Gastrocnemius medialis (tissue), 4 donors: Measurements from ENCODE around the gene DMBT1. TPM values are rescaled to one million over a fixed set of nuclear protein-coding genes. Genes with fewer than 3 reads are reported as not detected.

Source experiments
- ATAC-seq, 2 donors: fragments of 150-250 bp; one replicate each; pipeline ENCODE4 v1.9.1; 2016
- DNase-seq, 2 donors: peaks; one replicate each; pipeline ENCODE4 v3.0.0-alpha.2; 2019
- H3K27ac ChIP-seq, 4 donors: fragments of 200-600 bp; sonication (generic); 1 replicate in 1 of 4; 2 replicates in 3 of 4; pipeline ENCODE4 v1.5.1; 2016 to 2018; ENCODE audit warnings: mild to moderate bottlenecking in 2 of 4, moderate library complexity in 1 of 4
- H3K27me3 ChIP-seq, 3 donors: fragments of 200-600 bp; sonication (generic) in 2 of 3; 1 replicate in 1 of 3; 2 replicates in 2 of 3; pipeline versions ENCODE4 v1.5.1 to v1.6.0; 2016 to 2019; ENCODE audit warnings: mild to moderate bottlenecking in 1 of 3, moderate library complexity in 1 of 3
- H3K36me3 ChIP-seq, 2 donors: fragments of 200-600 bp; sonication (generic) in 1 of 2; one replicate each; pipeline ENCODE4 v1.5.1; 2017 to 2018
- H3K4me1 ChIP-seq, 2 donors: fragments of 200-600 bp; sonication (generic) in 1 of 2; one replicate each; pipeline ENCODE4 v1.5.1; 2016 to 2017; ENCODE audit warnings: mild to moderate bottlenecking in 2 of 2
- H3K4me3 ChIP-seq, 4 donors: fragments of 200-600 bp; sonication (generic) in 3 of 4; 1 replicate in 1 of 4; 2 replicates in 3 of 4; pipeline ENCODE4 v1.5.1; 2016 to 2019; ENCODE audit warnings: mild to moderate bottlenecking in 2 of 4
- H3K9me3 ChIP-seq, 3 donors: fragments of 200-600 bp; sonication (generic) in 2 of 3; 1 replicate in 1 of 3; 2 replicates in 2 of 3; pipeline ENCODE4 v1.5.1; 2016 to 2019
- POLR2A ChIP-seq, 2 donors: fragments of 450-650 bp; IDR thresholded peaks; one replicate each; pipeline ENCODE4 v1.6.1; 2017; ENCODE audit warnings: antibody characterized with exemption in 2 of 2, mild to moderate bottlenecking in 2 of 2, moderate library complexity in 2 of 2
- in situ Hi-C, 4 donors: fragments of 200-750 bp; cut with MboI; loops; one replicate each; pipeline versions ENCODE4 v1.15.0 to v1.8.0; 2017; ENCODE audit warnings: low sequenced_read_pairs in 4 of 4
- intact Hi-C: fragments of 100-400 bp; cut with DNase I; formaldehyde crosslinking; loops from one replicate; pipeline ENCODE4 v1.15.1; 2023; ENCODE audit warnings: low total_unique reads
- total RNA-seq, 4 donors: library from RNA; depleted of rRNA; stranded (reverse); fragments of >200 nt; gene quantifications; one replicate each; pipeline versions ENCODE4 v1.1.0 to v1.2.3, GENCODE V29; 2016
- TF ChIP-seq, protein P1 (sequence below), 5 experiments: fragments of 450-650 bp in 3 of 5; fragments of 200-600 bp in 2 of 5; sonication (generic) in 2 of 5; IDR thresholded peaks in 4 of 5; conservative IDR thresholded peaks in 1 of 5; 1 replicate in 4 of 5; 2 replicates in 1 of 5; pipeline ENCODE4 v1.5.1; 2016 to 2019; ENCODE audit warnings: antibody characterized with exemption in 5 of 5, mild to moderate bottlenecking in 3 of 5, moderate library complexity in 3 of 5

The DMBT1 gene
- total RNA-seq, 4 donors from 2014 or later: 0.32 TPM; not detected in 3

DNA sequence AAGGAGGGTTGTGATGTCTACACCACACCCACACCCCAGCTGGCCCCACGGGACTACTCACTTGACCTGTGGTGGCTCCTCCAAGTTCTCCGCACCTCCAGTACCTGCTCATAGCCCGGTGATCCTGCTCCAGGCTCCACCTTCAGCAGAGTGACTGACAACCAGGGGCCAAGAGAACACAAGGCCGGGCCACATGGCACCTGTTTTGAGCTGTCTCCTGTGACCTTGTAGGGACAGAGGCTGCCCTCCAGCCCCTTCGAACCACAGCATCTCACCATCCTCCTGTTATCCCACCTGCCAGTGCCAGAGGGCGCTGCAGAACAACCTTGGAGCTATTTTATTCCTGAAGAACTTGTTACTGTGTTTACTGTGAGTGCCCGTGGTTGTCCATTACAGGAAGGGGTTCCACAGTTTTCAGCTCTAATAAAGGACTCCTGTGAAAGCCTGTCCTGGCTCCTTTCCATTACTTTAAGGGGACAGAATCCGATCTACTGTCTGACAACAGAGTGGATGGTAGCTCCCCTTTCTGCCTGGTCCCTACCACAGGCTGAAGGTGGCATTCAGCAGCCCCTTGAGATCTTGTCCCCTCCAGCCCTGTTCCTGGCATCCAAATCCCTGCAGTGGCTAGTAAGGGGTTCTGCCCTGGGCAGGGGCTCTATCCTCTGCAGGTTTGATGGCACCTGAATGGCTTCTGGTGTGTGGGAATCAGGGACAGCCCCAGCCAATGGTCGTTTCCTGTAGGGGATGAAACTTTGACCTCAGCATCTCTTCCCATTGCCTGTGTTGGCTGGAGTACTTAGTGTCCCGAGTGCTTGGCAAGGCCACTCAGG lies 88.3 kb downstream of the DMBT1 start:
- intact Hi-C loops: no loop called here

DNA sequence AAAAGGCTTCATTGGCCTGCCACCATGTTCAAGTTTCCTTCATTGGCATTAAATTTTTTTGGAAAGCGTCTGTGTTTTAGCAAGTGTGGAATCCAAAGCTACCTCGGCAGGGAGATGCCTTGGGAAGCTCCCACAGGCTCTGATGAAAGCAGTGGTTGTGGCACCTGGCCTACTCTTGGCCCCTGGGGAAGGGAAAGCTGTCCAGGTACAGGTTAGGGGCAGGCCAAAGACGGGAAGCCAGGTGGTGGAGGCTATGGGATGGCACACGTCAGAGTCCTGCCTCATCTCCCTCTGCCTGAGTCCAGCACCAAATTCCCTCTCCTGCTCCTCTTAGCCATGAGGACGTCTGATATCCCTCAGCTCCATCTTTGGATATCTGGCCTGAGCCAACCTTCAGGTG lies 89.3 kb downstream of the DMBT1 start:
- TF ChIP-seq, protein P1, sequence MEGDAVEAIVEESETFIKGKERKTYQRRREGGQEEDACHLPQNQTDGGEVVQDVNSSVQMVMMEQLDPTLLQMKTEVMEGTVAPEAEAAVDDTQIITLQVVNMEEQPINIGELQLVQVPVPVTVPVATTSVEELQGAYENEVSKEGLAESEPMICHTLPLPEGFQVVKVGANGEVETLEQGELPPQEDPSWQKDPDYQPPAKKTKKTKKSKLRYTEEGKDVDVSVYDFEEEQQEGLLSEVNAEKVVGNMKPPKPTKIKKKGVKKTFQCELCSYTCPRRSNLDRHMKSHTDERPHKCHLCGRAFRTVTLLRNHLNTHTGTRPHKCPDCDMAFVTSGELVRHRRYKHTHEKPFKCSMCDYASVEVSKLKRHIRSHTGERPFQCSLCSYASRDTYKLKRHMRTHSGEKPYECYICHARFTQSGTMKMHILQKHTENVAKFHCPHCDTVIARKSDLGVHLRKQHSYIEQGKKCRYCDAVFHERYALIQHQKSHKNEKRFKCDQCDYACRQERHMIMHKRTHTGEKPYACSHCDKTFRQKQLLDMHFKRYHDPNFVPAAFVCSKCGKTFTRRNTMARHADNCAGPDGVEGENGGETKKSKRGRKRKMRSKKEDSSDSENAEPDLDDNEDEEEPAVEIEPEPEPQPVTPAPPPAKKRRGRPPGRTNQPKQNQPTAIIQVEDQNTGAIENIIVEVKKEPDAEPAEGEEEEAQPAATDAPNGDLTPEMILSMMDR (IDR thresholded peaks at IDR 0.05 in 4 of 5, conservative IDR thresholded peaks at IDR 0.05 in 1 of 5): no peak
- no peak for TF ChIP-seq POLR2A (IDR thresholded peaks at IDR 0.05)
- in situ Hi-C loops: no loop called here

More for the DNA sequence above, 88.3 kb downstream of the DMBT1 start:
- DNase-seq (no peak), ATAC-seq (peak in 1 of 2 donors; percentile 46)
- Histone ChIP-seq H3K4me3 (no peak overlapping the region), H3K36me3 (no peaks in the 10 kb centered on the region), H3K27me3 (peaks cover 0 to 9% (median 0%) of the 10 kb centered on the region in 3 donors), H3K27ac (no peak overlapping the region), H3K4me1 (no peaks in the 10 kb centered on the region), H3K9me3 (no peaks in the 10 kb centered on the region)
- TF ChIP-seq, protein P1 (IDR thresholded peaks at IDR 0.05 in 4 of 5, conservative IDR thresholded peaks at IDR 0.05 in 1 of 5): peak in 4 of 5 experiments; percentile 30 to 63 (median 40)
- no peak for TF ChIP-seq POLR2A (IDR thresholded peaks at IDR 0.05)
- in situ Hi-C loops: no loop called here

DNA sequence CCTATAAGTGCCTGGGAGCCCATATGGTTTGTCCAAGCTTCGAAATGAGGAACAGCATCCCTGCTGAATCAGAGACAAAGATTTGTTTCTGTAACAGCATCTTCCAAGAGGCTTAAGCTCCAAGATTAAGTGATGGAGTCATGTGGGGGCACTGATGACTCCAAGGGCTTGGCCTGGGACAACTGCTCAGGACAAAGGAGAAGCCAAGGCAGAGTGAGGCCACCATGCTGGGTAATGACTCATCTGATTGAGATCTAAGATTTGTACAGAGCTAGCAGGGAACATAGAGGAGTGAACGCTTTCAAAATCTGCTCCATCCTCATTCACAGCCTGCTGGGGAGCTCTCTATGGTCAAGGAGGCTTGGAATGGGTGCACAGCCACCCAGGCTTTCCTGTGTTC lies 89.8 kb downstream of the DMBT1 start:
- no peak for TF ChIP-seq POLR2A (IDR thresholded peaks at IDR 0.05)
- TF ChIP-seq, protein P1 (IDR thresholded peaks at IDR 0.05 in 4 of 5, conservative IDR thresholded peaks at IDR 0.05 in 1 of 5): no peak
- intact Hi-C loops (no loop called here), in situ Hi-C loops (no loop called here)
- no peak for DNase-seq
- H3K9me3 ChIP-seq: no peaks in the 10 kb centered on the region
- no peak overlapping the region for H3K27ac ChIP-seq
- H3K4me1 ChIP-seq: no peaks in the 10 kb centered on the region
- no peaks in the 10 kb centered on the region for H3K36me3 ChIP-seq
- H3K4me3 ChIP-seq: no peak overlapping the region
- H3K27me3 ChIP-seq: peaks cover 0 to 9% (median 0%) of the 10 kb centered on the region in 3 donors
- no peak for ATAC-seq

More for the DNA sequence above, 89.3 kb downstream of the DMBT1 start:
- H3K36me3 ChIP-seq: no peaks in the 10 kb centered on the region
- no peaks in the 10 kb centered on the region for H3K4me1 ChIP-seq
- H3K27me3 ChIP-seq: peaks cover 0 to 9% (median 0%) of the 10 kb centered on the region in 3 donors
- no peak overlapping the region for H3K27ac ChIP-seq
- intact Hi-C loops: no loop called here
- DNase-seq (no peak), ATAC-seq (no peak)
- H3K4me3 ChIP-seq: no peak overlapping the region
- no peaks in the 10 kb centered on the region for H3K9me3 ChIP-seq

DNA sequence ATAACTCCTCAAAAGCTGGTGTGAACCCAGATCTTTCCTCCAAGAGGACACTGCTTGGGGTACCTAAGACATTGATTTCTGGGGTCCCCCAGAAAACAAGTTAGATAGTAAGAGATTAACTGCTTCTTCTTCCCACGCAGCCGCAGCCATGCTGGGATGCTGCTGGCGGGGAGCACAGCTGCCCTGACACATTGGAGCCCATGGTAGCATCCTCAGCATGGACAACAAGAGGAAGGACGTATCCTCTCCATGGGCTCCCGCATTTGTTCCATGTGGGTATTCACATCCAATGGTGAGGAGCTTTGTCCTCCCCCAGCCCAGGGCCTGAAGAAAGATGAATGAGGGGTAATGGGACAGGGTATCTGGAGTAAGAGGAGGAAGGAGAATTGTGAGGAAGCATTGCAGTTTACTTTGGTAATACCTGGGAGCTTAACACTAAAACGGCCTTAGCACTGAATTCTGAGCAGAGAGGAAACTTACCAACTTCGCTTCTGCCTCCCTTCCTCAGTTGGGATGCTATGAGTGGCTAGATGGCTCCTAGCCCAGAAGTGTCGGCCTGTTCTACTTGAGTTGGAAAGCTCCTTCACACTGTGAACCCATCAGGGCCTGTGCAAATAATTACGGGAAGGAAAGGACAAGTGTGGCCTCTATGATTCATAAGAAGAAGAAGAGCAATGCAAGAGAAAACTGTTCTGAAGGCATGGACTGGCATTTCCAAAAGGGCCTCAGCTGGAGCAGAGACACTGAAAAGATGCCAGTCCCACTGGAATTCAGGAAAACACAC lies 95.2 kb downstream of the DMBT1 start:
- no peak overlapping the region for H3K4me3 ChIP-seq
- DNase-seq: no peak
- no peak overlapping the region for H3K27ac ChIP-seq
- no peak for ATAC-seq
- peaks cover 0 to 8% (median 0%) of the 10 kb centered on the region in 3 donors for H3K27me3 ChIP-seq
- TF ChIP-seq POLR2A (IDR thresholded peaks at IDR 0.05): no peak
- TF ChIP-seq, protein P1 (IDR thresholded peaks at IDR 0.05 in 4 of 5, conservative IDR thresholded peaks at IDR 0.05 in 1 of 5): no peak
- intact Hi-C loops: no loop called here
- no peaks in the 10 kb centered on the region for H3K9me3 ChIP-seq
- no peaks in the 10 kb centered on the region for H3K4me1 ChIP-seq
- in situ Hi-C loops: no loop called here
- no peaks in the 10 kb centered on the region for H3K36me3 ChIP-seq
